Activated CD4-positive, alpha-beta T cell treated with anti-CD3 and anti-CD28 coated beads for 48 hours (primary cell): ENCODE measurements around the gene CCL22.

Source experiments
- DNase-seq: peaks from one replicate; pipeline ENCODE4 v3.0.0-alpha.2; 2020

Gene CCL22

GRCh38 chr16:57377080-57377841, 18.7 kb downstream of the CCL22 start:
- DNase-seq, result peak; percentile 66

GRCh38 chr16:57379579-57379978, 21.0 kb downstream of the CCL22 start:
- no peak for DNase-seq

- DNase-seq, result no peak
Observed at GRCh38 chr16:57380671-57381462, 22.3 kb downstream of the CCL22 start.

- no peak for DNase-seq
Observed at GRCh38 chr16:57381791-57382534, 23.4 kb downstream of the CCL22 start.

- no peak for DNase-seq
Observed at GRCh38 chr16:57382535-57383275, 24.1 kb downstream of the CCL22 start.

- DNase-seq, result no peak
Observed at GRCh38 chr16:57383276-57384247, 25.0 kb downstream of the CCL22 start.

- DNase-seq, result no peak
Observed at GRCh38 chr16:57384248-57385070, 25.9 kb downstream of the CCL22 start.

GRCh38 chr16:57385083-57385482, 26.5 kb downstream of the CCL22 start:
- DNase-seq, result no peak

- DNase-seq, result no peak
Observed at GRCh38 chr16:57386381-57386951, 27.9 kb downstream of the CCL22 start.

- DNase-seq, result no peak
Observed at GRCh38 chr16:57387598-57388354, 29.2 kb downstream of the CCL22 start.

- DNase-seq, result no peak
Observed at GRCh38 chr16:57388359-57389086, 29.9 kb downstream of the CCL22 start.

- DNase-seq, result no peak
Observed at GRCh38 chr16:57389087-57389468, 30.5 kb downstream of the CCL22 start.

- DNase-seq, result no peak
Observed at GRCh38 chr16:57390636-57391295, 32.2 kb downstream of the CCL22 start.

GRCh38 chr16:57391300-57391699, 32.7 kb downstream of the CCL22 start:
- DNase-seq, result no peak

- no peak for DNase-seq
Observed at GRCh38 chr16:57391708-57392107, 33.1 kb downstream of the CCL22 start.

GRCh38 chr16:57392694-57393093, 34.1 kb downstream of the CCL22 start:
- no peak for DNase-seq

- DNase-seq, result no peak
Observed at GRCh38 chr16:57394444-57394843, 35.9 kb downstream of the CCL22 start.

- no peak for DNase-seq
Observed at GRCh38 chr16:57395026-57395425, 36.4 kb downstream of the CCL22 start.
